DOHH2 (cell line): Measurements from ENCODE around the gene CEBPA.

Source experiments
- H3F3A ChIP-seq: fragments of 200-600 bp; sonication (generic), shearing (Covaris generic); 2 replicates; pipeline ENCODE4 v1.6.0; 2016; ENCODE audit warnings: antibody characterized with exemption, mild to moderate bottlenecking; ENCODE audit not compliant: control insufficient read depth, insufficient read depth
- H3K27ac ChIP-seq: fragments of 200-600 bp; sonication (generic); 2 replicates; pipeline ENCODE4 v1.5.1; 2014; ENCODE audit warnings: low read depth, mild to moderate bottlenecking, low read length, moderate library complexity
- H3K27me3 ChIP-seq: fragments of 200-600 bp; sonication (generic); 2 replicates; pipeline ENCODE4 v1.6.1; 2014; ENCODE audit warnings: mild to moderate bottlenecking, low read length, mixed read lengths; ENCODE audit not compliant: control insufficient read depth
- H3K36me3 ChIP-seq: fragments of 200-600 bp; sonication (generic); 2 replicates; pipeline ENCODE4 v1.6.1; 2014; ENCODE audit warnings: mild to moderate bottlenecking, low read length, moderate library complexity, mixed read lengths; ENCODE audit not compliant: control insufficient read depth
- H3K4me1 ChIP-seq: fragments of 200-600 bp; sonication (generic); 2 replicates; pipeline ENCODE4 v1.6.1; 2014; ENCODE audit warnings: mild to moderate bottlenecking, low read length, mixed read lengths; ENCODE audit not compliant: control insufficient read depth
- H3K4me2 ChIP-seq: fragments of 200-600 bp; sonication (generic); 2 replicates; pipeline ENCODE4 v1.6.0; 2014; ENCODE audit warnings: mild to moderate bottlenecking, low read length, moderate library complexity
- H3K4me3 ChIP-seq: fragments of 200-600 bp; sonication (generic); 2 replicates; pipeline ENCODE4 v1.5.1; 2014; ENCODE audit warnings: mild to moderate bottlenecking, low read length, mixed read lengths
- H3K79me2 ChIP-seq: fragments of 200-600 bp; sonication (generic); 2 replicates; pipeline ENCODE4 v1.6.1; 2014; ENCODE audit warnings: mild to moderate bottlenecking, low read length, mixed read lengths; ENCODE audit not compliant: control insufficient read depth
- H3K9me2 ChIP-seq: fragments of 200-600 bp; sonication (generic); replicated peaks from 2 replicates; pipeline ENCODE4 v1.6.1; 2014; ENCODE audit warnings: mild to moderate bottlenecking, low read length, mixed read lengths; ENCODE audit not compliant: control insufficient read depth
- H3K9me3 ChIP-seq: fragments of 200-600 bp; sonication (generic); 2 replicates; pipeline ENCODE4 v1.6.1; 2014; ENCODE audit warnings: antibody characterized with exemption, low read length, mixed read lengths; ENCODE audit not compliant: control insufficient read depth, insufficient read depth
- H4K20me1 ChIP-seq: fragments of 200-600 bp; sonication (generic); 2 replicates; pipeline ENCODE4 v1.6.0; 2014; ENCODE audit warnings: low read depth, mild to moderate bottlenecking, antibody characterized with exemption, low read length, moderate library complexity; ENCODE audit not compliant: control insufficient read depth, insufficient read depth
- EZH2phosphoT487 ChIP-seq: fragments of 200-600 bp; sonication (generic); IDR thresholded peaks from 2 replicates; pipeline ENCODE4 v1.6.1; 2017; ENCODE audit warnings: borderline replicate concordance, mild to moderate bottlenecking, antibody characterized with exemption, low read length, moderate library complexity, mixed read lengths
- TF ChIP-seq, protein P1 (sequence below): fragments of 200-600 bp; sonication (generic); IDR thresholded peaks from one replicate; pipeline ENCODE4 v1.5.1; 2014; ENCODE audit warnings: antibody characterized with exemption, mild to moderate bottlenecking, low read depth, low read length; ENCODE audit not compliant: poor library complexity, severe bottlenecking

The CEBPA gene

DNA sequence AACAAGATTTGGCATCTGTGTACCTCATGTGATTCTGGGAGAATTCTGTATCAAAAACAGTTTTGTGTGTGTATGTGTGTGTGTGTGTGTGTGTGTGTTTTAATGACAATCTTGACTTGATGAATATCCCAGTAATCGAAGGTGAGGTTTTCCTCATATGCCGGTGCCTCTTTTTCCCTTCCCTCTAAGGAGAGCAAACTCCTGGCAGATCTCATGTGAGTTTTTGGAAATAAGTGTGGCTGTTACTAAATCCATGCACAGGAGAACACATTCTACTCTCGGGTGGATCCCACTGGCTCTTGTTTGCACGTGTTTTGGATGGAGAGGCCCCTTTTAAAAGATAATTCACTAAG is 42.2 kb upstream of the CEBPA start:
- Histone ChIP-seq H3K36me3 (no peaks in the 10 kb centered on the region), H3K9me3 (no peaks in the 10 kb centered on the region), H3K4me3 (no peak overlapping the region), H3F3A (no peaks in the 10 kb centered on the region), H3K9me2 (no peaks in the 10 kb centered on the region), H3K27ac (no peak overlapping the region), H3K79me2 (no peaks in the 10 kb centered on the region), H3K4me2 (no peak overlapping the region), H4K20me1 (no peaks in the 10 kb centered on the region), H3K4me1 (no peaks in the 10 kb centered on the region), H3K27me3 (peaks cover 12% of the 10 kb centered on the region; the same call in 1 of the 2 replicates)
- TF ChIP-seq EZH2phosphoT487, result no peak
- TF ChIP-seq, protein P1, sequence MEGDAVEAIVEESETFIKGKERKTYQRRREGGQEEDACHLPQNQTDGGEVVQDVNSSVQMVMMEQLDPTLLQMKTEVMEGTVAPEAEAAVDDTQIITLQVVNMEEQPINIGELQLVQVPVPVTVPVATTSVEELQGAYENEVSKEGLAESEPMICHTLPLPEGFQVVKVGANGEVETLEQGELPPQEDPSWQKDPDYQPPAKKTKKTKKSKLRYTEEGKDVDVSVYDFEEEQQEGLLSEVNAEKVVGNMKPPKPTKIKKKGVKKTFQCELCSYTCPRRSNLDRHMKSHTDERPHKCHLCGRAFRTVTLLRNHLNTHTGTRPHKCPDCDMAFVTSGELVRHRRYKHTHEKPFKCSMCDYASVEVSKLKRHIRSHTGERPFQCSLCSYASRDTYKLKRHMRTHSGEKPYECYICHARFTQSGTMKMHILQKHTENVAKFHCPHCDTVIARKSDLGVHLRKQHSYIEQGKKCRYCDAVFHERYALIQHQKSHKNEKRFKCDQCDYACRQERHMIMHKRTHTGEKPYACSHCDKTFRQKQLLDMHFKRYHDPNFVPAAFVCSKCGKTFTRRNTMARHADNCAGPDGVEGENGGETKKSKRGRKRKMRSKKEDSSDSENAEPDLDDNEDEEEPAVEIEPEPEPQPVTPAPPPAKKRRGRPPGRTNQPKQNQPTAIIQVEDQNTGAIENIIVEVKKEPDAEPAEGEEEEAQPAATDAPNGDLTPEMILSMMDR, result no peak

DNA sequence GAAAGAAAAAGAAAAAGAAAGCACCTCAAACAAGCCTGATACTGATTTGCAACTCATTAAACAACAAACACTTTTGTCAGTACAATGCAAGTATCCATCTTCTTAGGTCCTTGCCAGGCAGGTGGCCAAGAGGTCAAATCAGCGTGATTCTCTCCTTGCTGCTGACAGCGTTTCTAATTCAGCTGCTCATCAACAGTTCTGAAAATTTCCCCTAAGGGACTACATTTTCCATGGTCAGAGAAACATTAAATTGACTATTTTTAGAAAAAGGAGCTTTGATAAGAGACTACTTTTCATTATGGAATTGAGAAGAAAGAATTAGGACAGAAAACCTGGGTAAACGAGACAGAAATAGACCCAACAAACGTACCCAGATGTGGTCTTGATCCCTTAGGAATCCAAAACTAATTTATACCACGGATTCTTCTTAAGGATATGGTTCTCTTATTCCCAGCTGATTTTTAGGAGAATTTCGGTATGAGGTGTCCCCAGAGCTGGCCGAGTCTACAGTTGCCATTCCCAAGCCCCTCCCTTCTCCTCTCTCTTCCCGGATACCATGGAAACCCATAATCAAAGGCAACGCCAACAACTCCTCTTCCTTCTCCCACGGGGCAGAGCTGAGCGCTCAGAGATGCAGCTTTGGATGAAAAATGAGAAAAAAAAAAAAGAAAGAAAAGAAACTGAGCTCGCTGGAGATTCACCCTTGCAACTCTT is 41.7 kb upstream of the CEBPA start:
- Histone ChIP-seq H3K79me2 (no peaks in the 10 kb centered on the region), H3K27me3 (peaks cover 15% of the 10 kb centered on the region; the same call in 1 of the 2 replicates)
- TF ChIP-seq, protein P1, result no peak
- TF ChIP-seq EZH2phosphoT487, result no peak

DNA sequence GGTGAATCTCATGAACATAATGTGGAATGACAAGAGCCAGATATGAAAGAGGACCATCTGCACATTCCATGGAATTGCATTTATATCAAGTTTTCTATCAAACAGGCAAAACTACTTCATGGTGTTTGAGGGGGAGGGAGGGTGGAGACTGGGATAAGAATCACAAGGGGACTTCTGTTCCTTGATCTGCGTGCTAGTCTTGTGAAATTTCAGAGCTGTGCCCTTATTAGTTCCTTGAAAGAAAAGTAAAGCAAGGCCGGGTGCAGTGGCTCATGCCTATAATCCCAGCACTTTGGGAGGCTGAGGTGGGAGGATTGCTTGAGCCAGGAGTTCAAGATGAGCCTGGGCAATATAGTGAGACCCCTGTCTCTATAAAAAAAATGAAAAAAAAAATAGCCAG is 41.0 kb upstream of the CEBPA start:
- no peak overlapping the region for H3K4me2 ChIP-seq
- peaks cover 14% of the 10 kb centered on the region; the same call in 1 of the 2 replicates for H3K27me3 ChIP-seq
- H3K4me3 ChIP-seq, result no peak overlapping the region
- no peaks in the 10 kb centered on the region for H3K9me3 ChIP-seq
- no peaks in the 10 kb centered on the region for H3K36me3 ChIP-seq
- H3F3A ChIP-seq, result no peaks in the 10 kb centered on the region
- H3K9me2 ChIP-seq, result no peaks in the 10 kb centered on the region
- no peak overlapping the region for H3K27ac ChIP-seq
- no peaks in the 10 kb centered on the region for H4K20me1 ChIP-seq
- H3K4me1 ChIP-seq, result no peaks in the 10 kb centered on the region
- TF ChIP-seq EZH2phosphoT487, result no peak
- TF ChIP-seq, protein P1, result no peak
- no peaks in the 10 kb centered on the region for H3K79me2 ChIP-seq

More for the DNA sequence above, 41.7 kb upstream of the CEBPA start:
- Histone ChIP-seq H3K36me3 (no peaks in the 10 kb centered on the region), H3F3A (no peaks in the 10 kb centered on the region), H3K4me3 (no peak overlapping the region), H3K9me2 (no peaks in the 10 kb centered on the region), H3K27ac (no peak overlapping the region), H3K9me3 (no peaks in the 10 kb centered on the region), H3K4me1 (no peaks in the 10 kb centered on the region), H3K4me2 (no peak overlapping the region), H4K20me1 (no peaks in the 10 kb centered on the region)
